Measurements from ENCODE around the gene HS6ST3.
"Not testable (repeated sequence)": the region's sequence is repeated elsewhere in the genome, so short reads cannot be mapped to it uniquely, and the experiment has no call there.

The HS6ST3 gene

DNA sequence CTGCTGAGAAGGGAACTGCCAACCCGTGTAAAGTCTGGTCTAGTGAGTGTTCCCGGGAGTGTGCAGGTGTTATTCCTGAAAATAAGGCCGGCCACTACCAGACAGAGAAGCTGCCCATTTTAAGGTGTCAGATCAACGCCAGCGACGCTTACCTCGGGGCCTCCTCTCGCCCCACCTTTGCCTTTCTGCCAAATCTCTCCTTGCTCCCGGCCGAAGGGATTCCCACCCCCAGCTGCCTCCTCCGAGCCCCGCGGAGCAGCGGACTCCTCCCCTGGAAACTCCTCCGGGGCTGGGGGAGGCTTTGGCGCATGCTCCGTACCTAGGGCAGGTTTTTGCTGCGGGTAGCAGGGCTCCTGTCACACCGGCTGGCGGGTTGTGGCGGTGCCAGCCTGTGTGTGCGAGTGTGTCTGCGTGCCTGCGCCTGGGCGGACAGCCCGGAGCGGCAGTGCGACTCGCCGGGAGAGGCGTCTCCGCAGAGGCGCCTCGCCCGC, at the start of gene HS6ST3:
Gene HS6ST3 (plus strand): TSS at position 359 of the 491 bp plus-strand sequence.
- peak; percentile 83 for DNase-seq

DNA sequence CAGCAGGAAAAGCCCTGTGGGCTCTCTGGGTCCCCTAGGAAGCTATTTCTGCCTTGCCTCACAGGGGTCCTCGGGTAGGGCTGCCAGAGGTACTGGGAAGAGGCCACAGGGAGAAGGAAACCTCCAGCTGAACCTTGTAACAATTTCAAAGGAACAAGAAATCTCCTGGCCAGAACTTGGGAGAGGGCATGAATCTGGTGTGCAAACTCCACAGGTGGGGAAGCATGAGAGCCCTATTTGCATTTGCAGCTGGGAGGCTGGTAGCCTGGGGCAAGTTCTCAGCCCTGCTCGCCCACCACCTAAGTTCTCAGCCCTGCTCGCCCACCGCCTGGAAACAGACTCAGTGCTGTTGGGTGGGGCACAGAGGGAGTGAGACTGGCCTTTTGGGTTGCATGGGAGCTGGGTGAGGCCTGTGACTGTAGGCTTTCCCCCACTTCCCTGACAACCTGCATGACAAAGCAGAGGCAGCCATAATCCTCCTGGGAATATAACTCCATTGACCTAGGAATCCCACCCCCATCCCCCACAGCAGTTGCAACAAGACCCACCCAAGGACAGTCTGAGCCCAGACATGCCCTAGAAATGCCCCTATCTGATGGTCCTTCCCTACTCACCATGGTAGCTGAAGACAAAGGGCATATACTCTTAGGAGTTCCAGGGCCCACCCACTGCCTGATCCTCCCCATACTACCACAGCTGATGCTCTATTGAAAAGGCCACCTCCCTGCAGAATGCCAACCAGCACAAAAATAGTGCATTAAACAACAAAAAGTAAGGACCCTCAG, 48.4 kb upstream of the HS6ST3 start:
- peak; percentile 20 for DNase-seq

DNA sequence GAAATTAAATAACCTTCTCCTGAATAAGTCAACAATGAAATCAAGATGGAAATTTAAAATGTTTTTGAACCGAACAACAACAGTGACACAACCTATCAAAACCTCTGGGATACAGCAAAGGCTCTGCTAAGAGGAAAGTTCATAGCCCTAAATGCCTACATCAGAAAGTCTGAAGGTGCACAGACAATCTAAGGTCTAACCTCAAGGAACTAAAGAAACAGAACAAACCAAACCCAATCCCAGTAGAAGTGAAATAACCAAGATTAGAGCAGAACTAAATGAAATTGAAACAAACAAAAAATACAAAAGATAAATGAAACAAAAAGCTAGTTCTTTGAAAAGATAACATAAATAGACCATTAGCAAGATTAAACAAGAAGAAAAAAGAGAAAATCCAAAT, 45.7 kb upstream of the HS6ST3 start:
- no peak for DNase-seq

DNA sequence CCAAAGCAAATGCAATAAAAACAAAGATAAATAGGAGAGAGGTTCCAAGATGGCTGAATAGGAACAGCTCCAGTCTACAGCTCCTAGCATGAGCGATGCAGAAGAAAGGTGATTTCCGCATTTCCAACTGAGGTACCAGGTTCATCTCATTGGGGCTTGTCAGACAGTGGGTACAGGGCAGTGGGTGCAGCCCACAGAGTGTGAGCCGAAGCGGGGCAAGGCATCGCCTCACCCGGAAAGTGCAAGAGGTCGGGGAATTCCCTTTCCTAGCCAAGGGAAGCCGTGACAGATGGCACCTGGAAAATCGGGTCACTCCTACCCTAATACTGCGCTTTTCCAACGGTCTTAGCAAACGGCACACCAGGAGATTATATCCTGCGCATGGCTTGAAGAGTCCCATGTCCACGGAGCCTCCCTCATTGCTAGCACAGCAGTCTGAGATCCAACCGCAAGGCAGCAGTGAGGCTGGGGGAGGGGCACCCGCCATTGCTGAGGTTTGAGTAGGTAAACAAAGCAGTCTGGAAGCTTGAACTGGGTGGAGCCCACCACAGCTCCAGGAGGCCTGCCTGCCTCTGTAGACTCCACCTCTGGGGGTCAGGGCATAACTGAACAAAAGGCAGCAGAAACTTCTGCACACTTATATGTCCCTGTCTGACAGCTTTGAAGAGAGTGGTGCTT, 43.3 kb upstream of the HS6ST3 start:
- DNase-seq: not testable (repeated sequence)

DNA sequence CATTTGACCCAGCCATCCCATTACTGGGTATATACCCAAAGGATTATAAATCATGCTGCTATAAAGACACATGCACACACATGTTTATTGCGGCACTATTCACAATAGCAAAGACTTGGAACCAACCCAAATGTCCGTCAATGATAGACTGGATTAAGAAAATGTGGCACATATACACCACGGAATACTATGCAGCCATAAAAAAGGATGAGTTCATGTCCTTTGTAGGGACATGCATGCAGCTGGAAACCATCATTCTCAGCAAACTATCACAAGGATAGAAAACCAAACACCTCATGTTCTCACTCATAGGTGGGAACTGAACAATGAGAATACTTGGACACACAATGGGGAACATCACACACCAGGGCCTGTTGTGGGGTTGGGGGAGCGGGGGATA, 39.0 kb upstream of the HS6ST3 start:
- not testable (repeated sequence) for DNase-seq

- DNase-seq: not testable (repeated sequence)
These were observed 38.4 kb upstream of the HS6ST3 start for GRCh38 chr13:96051491-96051890.

DNA sequence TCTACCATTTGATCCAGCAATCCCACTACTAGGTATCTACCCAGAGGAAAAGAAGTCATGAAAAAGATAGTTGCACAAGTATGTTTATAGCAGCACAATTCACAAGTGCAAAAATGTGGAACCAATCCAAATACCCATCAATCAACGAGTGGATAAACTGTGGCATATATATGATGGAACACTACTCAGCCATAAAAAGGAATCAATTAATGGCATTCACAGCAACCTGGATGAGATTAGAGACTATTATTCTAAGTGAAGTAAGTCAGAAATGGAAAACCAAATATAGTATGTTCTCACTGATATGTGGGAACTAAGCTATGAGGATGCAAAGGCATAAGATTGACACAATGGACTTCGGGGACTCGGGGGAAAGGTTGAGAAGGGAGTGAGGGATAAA, 38.0 kb upstream of the HS6ST3 start:
- DNase-seq: not testable (repeated sequence)

DNA sequence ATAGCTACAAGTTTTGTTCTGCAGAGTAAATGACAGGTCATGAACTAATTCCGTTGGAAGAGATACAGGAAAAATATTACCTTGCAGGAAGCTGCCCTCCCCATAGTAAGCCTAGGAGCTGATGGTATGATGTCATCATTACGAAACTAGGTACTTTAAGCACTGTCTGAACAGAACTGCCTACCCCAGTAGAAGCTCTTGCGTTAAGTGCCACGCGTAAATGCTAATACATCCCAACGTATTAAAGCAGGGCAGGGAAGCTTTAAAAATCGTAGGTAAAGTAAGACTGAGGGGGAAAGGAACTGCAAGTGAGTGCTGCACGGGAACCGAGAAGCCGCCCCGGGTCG, 37.3 kb upstream of the HS6ST3 start:
- DNase-seq: peak; percentile 66

DNA sequence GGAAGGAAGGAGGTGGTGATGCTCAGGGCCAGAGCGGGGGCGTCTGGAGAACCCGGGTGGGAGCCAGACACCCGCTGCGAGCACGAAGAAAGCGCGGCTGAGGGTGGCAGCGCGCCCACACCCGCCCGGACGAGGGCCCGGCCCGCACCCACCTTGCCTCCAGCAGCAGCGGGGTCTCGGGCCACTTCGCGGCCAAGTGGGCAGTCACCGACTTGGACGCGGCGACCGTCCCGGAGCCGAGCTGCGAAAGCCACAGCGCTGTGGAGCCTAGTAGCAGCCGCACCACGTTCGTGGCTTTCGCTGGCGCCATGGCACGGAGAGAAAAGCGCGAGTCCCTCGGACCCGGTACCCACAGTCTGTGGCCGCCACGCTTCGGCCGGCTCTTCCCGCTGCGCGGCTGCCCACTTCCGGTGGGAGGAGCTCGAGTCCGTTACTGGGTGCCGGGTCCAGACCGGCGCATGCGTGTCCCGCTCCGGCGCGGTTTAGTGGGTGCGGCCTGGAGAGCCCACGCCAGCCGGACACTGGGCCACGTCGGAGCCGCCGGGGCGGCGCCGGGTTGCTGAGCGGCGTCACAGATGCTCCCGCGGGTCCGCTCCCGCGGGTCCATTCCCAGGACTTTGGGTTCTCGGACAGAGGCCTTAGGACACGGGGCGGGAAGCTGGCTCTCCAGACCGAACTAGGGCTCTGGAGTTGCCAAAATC, 36.8 kb upstream of the HS6ST3 start, which contains the start of gene UGGT2:
Gene UGGT2 (minus strand): TSS at position 399 of the 701 bp plus-strand sequence. CDS start 89 bp downstream, at position 310.
- DNase-seq: peak; percentile 89

DNA sequence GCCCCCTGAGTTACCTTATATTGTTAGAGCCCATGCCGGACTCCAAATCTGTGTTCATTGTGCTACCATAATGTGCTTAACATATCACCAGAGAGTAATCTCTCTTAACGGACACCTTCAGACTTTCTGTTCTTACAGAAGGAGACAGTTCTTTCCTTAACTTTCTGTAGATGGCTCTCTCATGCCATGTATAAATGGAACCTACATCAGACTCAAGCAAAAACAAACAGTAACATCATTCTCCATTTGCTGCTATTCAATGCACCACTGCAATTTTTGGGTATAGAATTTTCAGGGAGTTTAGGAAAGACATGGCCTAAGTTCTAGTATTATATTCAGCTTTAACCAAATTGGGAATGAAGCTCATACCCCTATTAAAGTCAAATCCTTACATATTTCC, 24.1 kb upstream of the HS6ST3 start:
- no peak for DNase-seq

- no peak for DNase-seq
These were observed 21.2 kb upstream of the HS6ST3 start for GRCh38 chr13:96068729-96069128.

DNA sequence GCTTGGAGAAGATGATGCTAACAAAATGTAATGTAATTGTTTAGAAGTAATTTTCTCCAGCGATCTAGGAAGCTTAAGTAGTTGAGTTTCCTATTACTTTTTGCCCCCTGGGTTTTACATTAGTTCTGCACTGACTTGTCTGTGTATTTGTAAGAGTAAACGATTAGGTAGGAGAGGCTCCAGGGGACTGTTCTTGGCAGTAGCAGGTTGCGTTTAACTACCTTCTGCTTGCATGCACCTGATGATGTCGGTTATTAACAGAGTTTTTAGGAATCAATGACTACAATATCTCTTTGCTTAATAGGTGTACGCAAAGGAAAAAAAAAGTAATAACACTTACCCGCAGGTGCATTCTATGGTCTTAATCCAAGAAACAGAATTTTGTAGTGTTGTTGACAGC, 18.4 kb upstream of the HS6ST3 start:
- DNase-seq: no peak

DNA sequence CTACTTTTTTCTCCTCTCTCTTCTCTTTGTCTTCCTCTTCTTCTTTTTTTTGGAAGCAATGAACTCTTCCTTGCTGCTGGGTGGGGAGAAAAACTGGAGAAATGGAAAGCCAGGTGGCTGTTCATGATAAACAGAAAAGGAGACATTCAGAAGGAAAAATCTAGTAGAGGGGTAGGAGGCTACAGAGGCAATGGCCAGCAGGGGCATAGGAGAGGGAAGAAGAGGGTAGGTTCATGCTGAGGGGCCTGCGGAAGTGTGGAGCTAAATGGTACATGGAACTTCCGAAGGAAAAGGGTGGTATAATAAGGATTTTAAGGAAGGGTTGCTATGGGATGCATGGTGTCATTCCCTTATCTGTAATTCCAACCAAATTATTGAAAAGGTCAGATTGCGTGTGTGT, 17.5 kb upstream of the HS6ST3 start:
- no peak for DNase-seq

GRCh38 chr13:96075953-96076543, 13.9 kb upstream of the HS6ST3 start:
- DNase-seq: no peak

- peak; percentile 14 for DNase-seq
These were observed 9.2 kb upstream of the HS6ST3 start for GRCh38 chr13:96080676-96081075.

DNA sequence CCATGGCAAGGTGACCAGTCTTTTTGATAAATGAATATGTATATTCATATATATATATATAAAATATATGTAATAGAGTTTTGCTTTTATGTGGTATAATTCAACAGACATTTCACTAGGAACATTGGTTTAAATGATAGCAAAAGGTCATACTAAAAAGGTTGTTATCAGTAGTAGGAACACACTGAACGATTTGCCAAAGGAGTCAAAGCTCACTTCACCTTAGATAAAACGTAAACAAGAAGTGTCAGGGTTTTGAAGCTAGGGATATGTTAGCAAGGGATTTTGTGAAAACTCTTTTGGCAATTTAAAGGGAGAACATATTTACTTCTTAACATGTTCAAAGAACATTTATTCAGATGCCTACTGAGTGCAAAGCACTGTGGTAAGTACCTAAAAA, 8.0 kb upstream of the HS6ST3 start:
- DNase-seq: no peak

DNA sequence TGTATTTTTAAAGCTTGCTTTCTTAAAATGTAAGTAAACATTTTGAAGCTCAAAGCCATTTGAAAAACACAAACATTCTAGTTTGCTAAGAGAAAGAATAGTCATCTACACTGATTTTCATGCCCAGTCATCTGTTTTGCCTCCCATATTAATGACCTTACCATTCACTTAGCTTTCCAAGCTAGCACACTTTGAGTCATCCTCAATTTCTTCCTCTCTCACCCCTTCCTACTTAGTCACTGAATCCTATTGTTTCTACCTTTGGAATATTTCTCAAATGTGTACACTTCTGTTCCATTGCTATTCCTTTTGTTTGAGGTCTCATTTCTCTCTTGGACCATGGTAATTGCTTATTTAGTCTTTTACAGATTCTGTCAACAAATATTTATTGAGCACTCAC, 7.3 kb upstream of the HS6ST3 start:
- DNase-seq: no peak

GRCh38 chr13:96086736-96087135, 3.2 kb upstream of the HS6ST3 start:
- no peak for DNase-seq

- no peak for DNase-seq
These were observed 768 bp upstream of the HS6ST3 start for GRCh38 chr13:96089139-96089538.

GRCh38 chr13:96090240-96091101, 564 bp downstream of the HS6ST3 start:
- DNase-seq: peak; percentile 45

DNA sequence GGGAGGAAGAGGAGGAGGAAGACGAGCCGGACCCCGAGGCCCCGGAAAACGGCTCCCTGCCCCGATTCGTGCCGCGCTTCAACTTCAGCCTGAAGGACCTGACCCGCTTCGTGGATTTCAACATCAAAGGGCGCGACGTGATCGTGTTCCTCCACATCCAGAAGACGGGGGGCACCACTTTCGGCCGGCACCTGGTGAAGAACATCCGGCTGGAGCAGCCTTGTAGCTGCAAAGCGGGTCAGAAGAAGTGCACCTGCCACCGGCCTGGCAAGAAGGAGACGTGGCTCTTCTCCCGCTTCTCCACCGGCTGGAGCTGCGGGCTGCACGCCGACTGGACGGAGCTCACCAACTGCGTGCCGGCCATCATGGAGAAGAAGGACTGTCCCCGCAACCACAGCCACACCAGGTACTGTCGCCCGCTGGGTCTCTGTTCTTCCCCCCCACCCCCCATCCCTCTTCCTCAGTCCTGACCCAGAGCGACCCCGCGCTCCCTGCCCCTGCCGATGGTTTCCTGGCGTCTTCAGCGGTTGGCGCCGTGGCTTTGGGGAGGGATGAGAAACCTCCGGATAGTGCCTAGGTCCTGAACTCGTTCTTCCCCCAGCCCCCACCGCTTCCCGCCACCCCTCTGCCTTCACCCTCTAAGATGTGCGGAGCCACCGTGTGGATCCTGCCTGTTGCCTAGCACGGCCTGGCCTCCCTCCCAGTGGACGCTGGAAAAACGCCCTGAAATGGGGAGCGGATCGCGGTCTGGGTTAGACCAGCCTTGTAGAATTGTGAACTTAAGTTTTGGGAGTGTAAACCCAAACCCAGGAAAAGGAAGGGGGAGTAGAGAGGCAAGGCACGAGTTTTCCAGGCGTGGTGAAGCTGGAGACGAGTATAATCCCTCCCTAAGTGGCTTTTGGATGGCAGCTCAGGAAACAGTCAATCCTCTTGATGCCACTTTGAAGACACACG, 1.5 kb downstream of the HS6ST3 start:
- DNase-seq: peak; percentile 32

All from NCI-H345 (cell line).